Suppressor macrophage treated with lipopolysaccharide for 1 hour (primary cell): ENCODE measurements around the gene GMDS.
A peak's percentile ranks its signal among the peaks of the same experiment; 100 is the strongest.

Experiments
- DNase-seq, 3 donors: peaks; one replicate each; pipeline ENCODE4 v3.0.0-alpha.2; 2020 to 2022

The GMDS gene

GRCh38 chr6:1618311-1619097 is 626.9 kb downstream of the GMDS start:
- DNase-seq = no peak

GRCh38 chr6:1617466-1618310 is 627.7 kb downstream of the GMDS start:
- no peak for DNase-seq

- no peak for DNase-seq
These were observed 628.5 kb downstream of the GMDS start for GRCh38 chr6:1616701-1617463.

- DNase-seq = no peak
These were observed 629.5 kb downstream of the GMDS start for GRCh38 chr6:1615853-1616420.

- DNase-seq = no peak
These were observed 630.1 kb downstream of the GMDS start for GRCh38 chr6:1615151-1615852.

GRCh38 chr6:1614448-1615150 is 630.8 kb downstream of the GMDS start:
- DNase-seq = peak; percentile 61 to 78 (median 70)

- peak in 2 of 3 donors; percentile 30 to 43 for DNase-seq
These were observed 631.5 kb downstream of the GMDS start for GRCh38 chr6:1613688-1614447.

DNA sequence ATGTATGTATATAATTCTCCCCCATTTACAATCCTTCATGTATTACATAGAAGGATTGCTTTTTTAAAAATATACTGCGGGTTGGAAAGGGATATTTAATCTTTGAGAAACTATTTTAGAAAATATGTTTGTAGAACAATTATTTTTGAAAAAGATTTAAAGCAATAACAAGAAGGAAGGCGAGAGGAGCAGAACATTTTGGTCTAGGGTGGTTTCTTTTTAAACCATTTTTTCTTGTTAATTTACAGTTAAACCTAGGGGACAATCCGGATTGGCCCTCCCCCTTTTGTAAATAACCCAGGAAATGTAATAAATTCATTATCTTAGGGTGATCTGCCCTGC is 632.1 kb downstream of the GMDS start:
- no peak for DNase-seq

GRCh38 chr6:1612974-1613306 is 632.5 kb downstream of the GMDS start:
- no peak for DNase-seq

GRCh38 chr6:1612299-1612973 is 633.0 kb downstream of the GMDS start:
- no peak for DNase-seq

GRCh38 chr6:1611572-1612298 is 633.7 kb downstream of the GMDS start:
- peak; percentile 24 to 46 (median 39) for DNase-seq

GRCh38 chr6:1611322-1611571 is 634.2 kb downstream of the GMDS start:
- DNase-seq = peak in 2 of 3 donors; percentile 39 to 64

GRCh38 chr6:1610497-1611321 is 634.7 kb downstream of the GMDS start:
- DNase-seq = peak in 1 of 3 donors; percentile 37

DNA sequence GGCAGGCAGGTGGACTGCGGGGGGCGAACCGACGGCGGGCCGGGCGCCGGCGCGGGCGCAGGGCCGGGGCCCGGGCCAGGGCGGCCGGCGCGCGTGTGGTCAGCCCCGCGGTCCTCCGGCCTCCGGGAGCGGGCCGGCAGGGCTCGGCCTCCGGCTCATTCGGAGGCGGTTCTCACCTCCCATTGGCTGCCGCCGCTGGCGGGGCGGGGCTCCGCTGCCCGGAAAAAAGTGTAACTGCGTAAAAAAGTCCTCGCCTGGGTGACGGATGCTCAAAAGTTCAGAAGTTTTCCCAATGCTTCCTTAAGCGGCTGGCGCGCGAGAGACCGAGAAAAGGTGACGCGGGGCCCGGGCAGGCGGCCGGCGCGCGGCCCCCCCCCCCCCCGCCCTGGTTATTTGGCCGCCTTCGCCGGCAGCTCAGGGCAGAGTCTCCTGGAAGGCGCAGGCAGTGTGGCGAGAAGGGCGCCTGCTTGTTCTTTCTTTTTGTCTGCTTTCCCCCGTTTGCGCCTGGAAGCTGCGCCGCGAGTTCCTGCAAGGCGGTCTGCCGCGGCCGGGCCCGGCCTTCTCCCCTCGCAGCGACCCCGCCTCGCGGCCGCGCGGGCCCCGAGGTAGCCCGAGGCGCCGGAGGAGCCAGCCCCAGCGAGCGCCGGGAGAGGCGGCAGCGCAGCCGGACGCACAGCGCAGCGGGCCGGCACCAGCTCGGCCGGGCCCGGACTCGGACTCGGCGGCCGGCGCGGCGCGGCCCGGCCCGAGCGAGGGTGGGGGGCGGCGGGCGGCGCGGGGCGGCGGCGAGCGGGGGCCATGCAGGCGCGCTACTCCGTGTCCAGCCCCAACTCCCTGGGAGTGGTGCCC is 635.5 kb downstream of the GMDS start, which contains the start of gene FOXC1:
TSS of gene FOXC1 (plus strand) at position 268 of the 849 bp plus-strand sequence. CDS start at position 799, 531 bp downstream.
- peak; percentile 89 to 94 (median 91) for DNase-seq

DNA sequence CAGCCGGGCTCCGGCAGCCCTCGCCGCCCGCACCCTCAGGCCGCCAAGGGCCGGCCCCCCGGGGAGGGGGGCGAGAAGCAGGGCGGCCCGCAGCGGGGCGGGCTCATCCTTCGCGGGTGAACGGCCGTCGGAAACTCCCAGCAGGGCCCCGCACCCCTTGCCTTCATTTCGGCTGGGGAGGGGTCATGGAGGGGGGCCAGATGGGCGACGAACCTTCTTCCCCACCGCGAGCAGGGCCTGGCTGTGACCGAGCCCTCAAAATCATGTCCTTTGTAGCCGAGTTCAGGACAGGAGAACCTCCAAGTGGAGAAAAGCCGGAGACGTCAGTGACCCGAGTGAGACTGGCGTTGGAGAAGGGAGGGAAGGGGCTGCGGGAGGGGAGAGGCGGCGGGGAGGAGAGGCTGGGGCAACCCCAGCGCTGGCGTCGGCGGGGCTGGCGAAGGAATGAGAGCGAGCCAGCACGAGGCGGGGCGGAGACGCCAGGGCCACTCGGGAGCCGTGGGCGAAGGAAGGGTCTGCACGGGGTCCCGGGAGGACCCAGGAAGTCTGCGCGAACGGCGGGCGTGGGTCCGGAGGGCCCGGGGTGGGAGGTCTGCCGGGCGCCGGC is 636.3 kb downstream of the GMDS start:
- DNase-seq = peak in 1 of 3 donors; percentile 42

DNA sequence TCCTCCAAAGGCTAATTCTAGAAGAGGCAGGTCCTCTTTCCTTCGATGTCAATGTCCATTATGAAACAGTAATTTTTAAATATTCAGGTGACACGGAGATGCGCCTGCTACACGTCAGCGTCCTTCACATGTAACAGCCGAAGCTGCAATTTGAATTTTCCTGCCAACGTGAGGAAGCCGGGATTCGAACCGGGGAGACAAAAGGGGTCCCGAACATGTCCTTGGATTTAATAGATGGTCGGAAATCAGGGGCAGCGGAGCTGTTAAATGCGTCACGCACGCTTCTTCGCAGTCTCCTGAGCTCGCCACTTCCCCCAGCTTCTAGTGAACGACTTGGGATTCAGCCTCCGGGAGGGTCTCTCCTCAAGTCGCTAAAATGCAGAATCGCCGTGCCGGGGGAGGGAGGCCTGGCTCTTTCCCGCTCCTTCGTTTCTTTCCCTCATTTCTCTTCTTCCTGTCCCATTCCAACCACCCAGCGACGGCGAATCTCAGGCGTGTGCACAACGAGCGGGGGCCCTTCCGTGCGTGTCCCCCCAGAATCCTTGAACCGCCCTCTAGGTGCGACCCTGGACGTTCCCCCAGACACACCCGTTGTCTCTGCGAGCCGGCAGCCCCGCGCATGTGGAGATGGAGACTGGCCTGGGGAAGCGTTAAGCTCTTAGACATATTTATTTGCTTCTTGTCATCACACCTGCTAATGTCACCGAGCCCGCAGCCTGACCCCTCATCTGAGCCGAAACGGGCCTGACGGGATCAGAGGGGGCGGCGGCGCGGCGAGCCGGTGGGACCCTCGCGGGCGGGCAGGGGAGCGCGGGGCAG is 637.0 kb downstream of the GMDS start:
- DNase-seq = no peak
